Erythroblast (primary cell): ENCODE measurements around the gene PC.

Experiments used
- DNase-seq, 2 experiments: peaks; one replicate each; lab custom pipeline; 2025; lab: John Stamatoyannopoulos, UW
- GATA1 ChIP-seq: IDR thresholded peaks from 2 replicates; pipeline ENCODE4 v1.6.1; 2011; ENCODE audit warnings: low read depth, mild to moderate bottlenecking, control low read depth, low read length, moderate library complexity
- POLR2A ChIP-seq: IDR thresholded peaks from 2 replicates; pipeline ENCODE4 v1.6.1; 2011; ENCODE audit warnings: mild to moderate bottlenecking, low read length

The PC gene

DNA sequence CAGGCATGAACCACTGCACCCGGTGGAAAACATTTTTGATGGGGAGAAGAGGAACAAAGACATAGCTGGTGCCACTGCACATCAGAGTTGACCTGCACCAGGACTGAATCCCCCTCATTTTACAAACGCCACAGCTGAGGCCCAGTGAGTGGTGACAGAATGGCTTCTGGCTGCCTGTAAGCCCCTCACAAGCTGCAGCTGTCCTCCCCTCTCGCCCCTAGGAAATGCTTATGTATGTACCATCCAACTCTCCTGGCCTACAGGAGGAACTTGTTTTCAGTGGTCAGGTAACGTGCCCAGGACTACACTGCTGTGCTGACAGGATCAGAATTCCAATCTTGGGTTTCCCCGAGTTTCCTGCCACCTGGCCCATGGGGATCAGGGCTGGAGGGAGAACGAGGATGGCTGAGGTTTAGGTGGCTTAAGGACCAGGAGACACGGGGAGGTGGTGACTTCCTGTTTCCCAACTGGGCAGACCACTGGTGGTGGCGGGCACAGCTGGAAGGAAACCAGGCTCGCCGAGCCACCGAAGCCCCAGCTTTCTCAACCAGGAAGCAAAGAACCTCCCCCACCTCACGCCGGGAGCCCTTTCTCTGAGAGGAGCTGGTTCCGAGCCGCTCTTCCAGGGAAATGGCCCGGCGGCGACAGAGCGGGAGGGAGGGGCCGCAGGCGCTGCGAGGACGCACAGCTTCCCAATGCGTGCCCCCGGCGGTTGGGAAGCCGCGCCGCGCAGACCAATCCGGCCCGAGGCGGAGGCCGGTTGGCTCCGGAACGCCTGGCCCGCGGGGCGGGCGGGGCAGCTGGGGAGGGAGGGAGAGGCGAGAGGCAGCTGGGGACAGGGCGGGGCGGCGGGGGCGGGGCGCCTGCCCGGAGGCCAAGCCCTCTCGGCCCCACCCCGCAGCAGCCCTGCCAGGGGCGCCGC lies 102.3 kb downstream of the PC start:
- TF ChIP-seq GATA1: no peak
- TF ChIP-seq POLR2A: peak; percentile 89
- peak; percentile 92 to 94 for DNase-seq

DNA sequence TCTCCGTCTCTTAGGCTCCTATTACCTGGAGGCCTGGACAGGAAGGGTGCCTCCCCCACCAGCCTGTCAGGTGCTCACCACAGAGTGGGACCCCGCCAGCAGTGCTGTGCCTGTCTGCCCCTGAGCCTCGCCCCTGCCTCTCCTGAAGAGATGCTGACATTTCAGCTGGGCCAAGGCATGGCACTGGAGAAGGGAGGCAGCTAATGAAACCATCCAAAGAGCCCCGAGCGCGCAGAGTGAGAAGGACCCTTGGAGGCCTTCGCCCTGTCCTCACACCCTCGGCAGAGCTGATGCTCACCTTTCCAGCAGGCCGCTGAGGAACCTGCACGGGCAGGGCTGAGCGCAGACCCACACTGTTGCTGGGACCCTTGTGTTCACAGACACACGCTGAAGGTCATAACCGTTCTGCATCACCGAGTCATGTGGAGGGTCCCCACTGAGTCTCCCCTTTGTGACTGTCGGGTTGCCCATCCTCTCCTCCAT lies 103.4 kb downstream of the PC start:
- TF ChIP-seq GATA1 (no peak), POLR2A (no peak)
- DNase-seq: no peak

DNA sequence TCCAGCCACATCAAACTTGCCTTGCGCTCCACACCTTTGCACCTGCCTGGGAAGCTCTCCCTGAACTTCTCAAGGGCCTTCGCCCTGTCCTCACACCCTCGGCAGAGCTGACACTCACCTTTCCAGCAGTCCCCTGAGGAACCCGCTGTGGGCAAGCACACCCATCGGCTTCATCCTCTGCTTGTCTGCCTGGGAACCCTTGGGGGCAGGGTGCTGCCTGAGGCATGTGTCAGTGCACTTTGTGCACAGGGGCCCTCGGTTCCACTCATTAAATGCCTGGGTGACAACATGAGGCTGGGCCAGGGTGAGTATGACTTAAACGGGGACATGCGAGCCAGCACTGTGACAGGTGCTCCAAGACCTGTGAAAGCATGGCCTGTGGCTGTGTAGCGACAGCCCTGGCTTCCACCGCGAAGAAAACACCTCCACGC lies 103.9 kb downstream of the PC start:
- DNase-seq: no peak
- TF ChIP-seq GATA1 (no peak), POLR2A (no peak)

DNA sequence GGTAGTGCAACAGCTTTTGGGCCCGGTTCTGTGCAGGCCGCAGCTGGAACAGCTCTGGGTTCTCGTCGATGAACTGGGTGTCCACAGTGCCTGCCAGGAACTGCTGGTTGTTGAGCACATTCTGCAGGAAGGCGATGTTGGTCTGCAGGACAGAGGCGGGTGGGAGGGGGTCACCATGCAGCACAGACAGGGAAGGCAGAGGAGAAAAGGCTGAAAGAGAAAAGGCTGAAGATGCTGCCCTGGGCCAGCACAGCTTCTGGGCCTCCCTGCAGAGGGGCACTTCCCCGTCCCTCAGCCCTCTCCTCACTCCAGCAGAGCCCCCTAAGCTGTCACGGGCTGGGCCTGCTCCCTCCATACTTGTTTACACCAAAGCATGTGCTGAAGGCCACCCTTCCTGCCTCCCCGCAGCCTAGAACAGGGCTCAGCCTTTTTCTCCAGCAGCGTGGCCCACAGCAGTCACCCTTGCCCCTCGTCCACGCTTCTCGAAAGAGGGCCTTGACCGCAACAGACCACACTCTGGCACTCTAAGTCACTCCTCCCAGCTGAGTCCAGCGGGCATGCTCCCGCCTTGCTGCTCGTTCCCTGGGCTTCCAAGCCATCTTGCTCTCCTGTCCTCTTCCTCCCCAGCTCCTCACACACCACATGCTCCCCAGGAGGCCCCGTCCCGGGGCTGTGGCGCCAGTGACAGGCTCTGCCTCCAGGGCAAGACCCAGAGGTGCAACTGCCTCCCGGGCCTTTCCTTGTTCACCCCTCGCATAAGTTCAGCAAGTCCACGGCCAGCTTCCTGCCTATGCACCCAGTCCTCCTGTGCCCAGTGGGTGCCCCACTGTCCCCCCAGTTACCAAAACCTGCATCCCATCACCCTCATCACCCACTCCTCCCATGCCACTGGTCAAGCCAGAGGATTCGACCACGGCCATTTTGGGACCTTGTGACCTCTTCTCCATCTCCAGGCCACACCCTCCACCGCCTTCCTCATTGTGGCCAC lies 104.6 kb downstream of the PC start:
- DNase-seq: no peak
- TF ChIP-seq GATA1: no peak
- TF ChIP-seq POLR2A: no peak

DNA sequence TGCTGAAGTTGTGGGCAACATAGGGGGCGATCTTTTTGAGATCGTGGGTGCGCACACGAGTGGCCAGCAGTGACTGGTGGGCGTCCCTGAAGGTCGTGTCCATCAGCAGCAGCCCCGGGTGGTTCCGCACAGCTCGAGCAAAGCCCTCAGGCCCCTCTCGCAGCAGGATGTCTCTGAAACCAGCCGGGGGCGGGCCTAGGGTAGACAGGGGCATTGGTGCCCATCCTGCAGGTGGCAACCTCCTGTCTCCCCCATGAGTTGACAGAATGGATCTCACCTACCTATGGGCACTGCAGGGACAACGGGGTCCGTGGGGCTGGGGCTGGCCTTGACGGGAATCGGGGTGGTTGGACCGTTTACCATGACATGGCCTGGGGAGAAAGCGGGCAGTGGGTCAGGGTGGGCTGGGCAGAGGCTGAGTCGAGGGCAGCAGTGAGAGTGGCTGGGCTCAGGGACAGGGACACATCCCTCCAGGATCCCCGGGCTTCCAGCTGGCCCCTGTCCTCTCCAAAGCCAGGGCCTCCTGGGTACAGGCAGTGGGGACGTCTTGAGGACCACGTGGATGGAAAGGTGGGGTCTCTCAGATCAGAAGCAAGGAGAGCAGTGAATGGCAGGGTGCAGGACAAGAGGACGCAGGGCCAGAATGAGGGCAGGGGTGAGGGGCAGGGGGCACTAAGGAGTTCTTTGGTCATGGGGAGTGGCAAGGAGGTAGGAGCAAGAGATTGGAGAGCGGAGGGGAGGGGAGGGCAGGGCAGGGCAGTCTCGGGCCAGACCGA lies 105.5 kb downstream of the PC start:
- TF ChIP-seq GATA1: no peak
- no peak for TF ChIP-seq POLR2A
- DNase-seq: no peak

DNA sequence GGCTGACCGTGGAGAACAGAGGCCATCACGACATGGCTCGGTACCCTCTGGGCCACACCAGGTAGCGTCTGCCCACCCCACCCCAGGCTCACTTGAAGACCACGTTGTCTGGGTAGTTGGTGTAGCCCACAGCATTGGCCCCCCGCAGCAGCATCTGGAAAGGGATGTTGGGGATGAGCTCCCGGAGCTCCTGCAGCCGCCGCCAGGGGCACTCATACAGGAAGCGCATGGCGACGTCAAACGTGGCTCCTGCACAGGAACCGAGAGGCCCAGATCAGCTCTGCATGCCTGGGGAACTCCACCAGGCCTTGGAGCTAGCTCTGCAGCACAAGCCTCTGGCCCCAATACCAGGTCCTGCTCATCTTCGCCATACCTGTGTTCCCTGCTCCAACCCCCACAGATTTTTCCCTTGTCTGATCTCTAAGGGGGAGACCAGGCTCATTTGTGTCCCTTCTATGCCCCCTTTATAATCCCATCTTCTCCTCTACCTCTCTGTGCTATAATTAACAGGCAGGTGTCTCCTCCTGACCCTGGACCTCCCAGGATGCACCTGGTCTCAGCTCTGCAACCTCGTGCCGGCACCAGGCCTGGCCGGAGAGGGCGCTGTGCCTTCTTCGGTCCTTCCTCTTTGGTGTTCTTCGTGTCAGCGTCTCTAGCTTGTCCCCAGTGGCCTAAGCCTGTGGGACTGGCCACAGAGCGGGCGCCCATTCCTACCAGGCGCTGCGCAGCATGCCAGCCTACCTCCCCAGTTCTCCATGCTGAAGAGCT lies 106.3 kb downstream of the PC start:
- peak; percentile 24 to 32 for DNase-seq
- TF ChIP-seq GATA1 (no peak), POLR2A (no peak)

DNA sequence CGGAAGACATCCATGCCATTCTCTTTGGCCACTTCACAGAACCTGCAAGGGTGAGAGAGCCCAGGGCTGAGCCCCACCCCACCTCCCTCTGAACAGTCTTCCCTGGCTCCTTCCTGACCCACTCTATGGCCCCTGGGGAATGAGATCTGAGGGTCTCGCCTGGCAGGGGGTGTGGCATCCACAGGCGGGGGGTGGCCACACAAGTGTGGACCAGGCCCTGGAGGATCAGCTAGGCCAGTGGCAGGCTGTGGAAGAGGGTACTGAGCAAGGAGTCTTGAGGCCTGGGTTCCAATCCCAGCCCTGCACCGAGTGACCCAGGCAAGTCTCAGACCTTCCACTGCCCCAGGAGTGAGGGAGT lies 107.0 kb downstream of the PC start:
- DNase-seq: no peak
- no peak for TF ChIP-seq GATA1
- TF ChIP-seq POLR2A: no peak

DNA sequence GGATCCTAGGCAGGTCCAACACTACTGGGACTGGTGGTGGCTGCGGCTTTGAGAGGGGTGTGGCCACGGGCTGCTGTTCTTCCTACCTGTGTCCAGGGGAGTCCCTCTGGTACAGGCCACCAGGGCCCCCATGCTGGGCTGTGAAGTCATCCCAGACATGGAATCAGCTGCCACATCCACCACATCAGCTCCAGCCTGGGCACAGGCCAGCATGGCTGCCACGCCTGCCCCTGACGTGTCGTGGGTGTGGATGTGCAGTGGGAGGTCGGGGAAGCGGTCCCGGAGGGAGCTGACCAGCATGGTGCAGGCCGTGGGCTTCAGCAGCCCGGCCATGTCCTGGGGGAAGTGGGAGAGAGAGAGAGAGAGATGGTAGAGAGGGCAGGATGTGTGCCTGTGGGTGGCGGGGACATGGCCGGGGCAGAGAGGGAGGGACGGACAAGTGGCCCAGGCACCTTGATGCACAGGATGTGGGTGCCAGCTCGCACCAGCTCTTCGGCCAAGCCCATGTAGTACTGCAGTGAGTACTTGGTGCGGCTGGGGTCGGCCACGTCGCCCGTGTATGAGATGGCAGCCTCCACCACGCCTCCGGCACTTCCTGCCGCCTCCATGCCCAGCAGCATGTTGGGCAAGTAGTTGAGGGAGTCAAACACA lies 107.5 kb downstream of the PC start:
- no peak for DNase-seq

DNA sequence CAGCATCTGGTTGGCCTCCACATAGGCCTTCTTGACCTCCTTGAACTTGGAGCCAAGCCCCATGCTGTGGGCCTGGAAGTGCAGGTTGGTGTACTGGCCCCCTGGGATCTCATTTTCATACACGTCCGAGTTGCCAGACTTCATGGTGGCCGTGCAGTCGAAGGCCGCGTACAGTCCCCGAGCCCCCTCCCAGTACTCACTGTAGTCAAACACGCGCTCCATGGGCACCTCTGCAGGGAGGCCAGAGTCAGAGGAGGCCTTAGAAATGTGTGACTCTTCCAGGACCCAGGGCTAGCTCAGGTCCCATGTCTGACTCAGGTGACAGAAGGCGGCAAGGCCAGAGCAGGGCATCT lies 108.0 kb downstream of the PC start:
- DNase-seq: no peak
- TF ChIP-seq GATA1 (no peak), POLR2A (no peak)

More for the DNA sequence above, 107.5 kb downstream of the PC start:
- TF ChIP-seq POLR2A (no peak), GATA1 (no peak)

DNA sequence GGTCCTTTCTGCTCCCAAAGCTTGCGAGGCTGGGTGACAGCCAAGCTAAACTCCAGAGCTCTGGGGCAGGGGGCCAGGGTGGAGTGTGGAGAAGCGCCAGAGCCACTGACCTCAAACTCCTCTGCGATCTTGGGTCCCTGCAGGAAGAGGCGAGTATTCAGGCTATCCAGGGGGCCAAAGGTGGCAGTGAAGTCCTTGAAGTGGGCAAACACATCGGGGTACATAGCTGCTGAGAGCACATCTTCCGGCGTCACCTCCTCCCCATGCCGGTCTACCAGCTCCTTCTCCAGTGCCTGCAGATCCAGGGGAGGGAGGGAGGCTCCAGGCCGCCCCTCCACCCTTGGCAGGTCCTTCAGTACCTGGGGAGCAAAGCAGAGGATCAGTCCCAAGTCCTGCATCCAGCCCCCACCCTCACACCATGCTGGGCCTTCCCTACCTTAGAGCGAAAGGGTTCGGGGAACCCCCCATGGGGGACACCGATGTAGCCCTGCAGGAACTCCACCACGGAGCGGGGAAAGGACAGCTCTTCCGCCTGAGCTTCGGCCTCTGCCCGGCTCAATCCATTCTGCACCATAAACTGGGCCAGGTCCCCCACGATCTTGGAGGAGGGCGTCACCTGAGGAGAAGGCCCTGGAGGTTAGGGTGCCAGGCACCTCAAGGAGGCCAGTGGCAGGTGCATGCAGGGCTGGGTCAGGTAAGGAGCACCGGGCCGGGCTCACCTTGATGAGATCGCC lies 108.5 kb downstream of the PC start:
- DNase-seq: no peak
- TF ChIP-seq POLR2A (no peak), GATA1 (no peak)

DNA sequence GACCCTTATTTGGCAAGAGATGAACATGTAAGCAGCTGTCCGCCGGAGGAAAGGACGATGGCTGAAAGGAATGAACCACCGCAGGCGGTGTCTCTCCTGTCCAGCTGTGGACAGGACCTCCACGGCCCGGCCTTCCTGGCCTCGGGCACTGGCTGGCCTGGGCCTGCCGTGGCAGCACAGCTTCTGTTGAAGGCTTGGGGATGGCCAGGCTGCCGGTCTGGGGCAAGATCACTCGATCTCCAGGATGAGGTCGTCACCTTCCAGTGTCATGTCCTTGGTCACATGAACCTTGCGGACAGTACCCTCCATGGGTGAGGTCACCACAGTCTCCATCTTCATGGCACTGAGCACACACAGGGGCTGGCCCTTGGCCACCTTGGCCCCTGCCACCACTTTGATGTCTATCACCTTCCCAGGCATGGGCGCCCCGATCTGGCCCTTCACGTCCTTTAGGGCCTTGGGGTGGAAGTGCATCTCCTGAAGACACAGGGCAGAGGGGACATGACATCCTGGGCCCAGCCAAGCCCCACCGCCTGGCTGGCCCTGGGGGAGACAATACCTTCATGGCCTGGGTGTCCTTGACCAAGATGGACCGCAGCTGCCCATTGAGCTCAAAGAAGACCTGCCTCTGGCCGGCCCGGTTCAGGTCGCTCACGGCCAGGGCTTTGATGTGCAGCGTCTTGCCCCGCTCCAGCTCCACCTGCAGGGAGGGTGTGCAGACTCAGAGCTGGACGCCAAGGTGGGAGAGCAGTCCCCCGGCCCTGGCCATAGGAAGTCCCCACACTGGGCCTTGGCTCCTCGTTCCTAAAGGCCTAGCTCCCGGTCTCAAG lies 109.3 kb downstream of the PC start:
- no peak for DNase-seq
- TF ChIP-seq POLR2A (no peak), GATA1 (no peak)
